ENCODE measurements around the gene SPTSSA.

SPTSSA gene

DNA sequence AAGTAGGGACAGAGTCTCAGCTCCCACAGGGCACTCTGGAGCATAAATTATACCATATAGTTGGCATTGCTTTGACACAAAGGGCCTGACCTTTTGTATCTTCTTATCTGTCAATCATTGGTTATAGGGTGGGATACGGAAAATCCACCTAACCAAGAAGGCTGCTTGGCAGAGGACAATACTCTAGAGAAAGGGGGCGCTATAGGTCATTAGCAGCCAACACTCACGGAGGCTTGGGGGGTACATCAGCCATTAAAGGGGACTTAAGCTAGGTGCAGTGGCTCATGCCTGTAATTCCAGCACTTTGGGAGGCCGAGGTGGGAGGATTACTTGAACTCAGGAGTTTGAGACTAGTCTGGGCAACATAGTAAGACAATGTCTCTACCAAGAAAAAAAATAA, 22.9 kb downstream of the SPTSSA start:
- H3K4me2 ChIP-seq (ENCODE audit: low read length): no peak overlapping the region
- no peak overlapping the region for H3K4me3 ChIP-seq (ENCODE audit: low read length)
- no peak overlapping the region for H3K27ac ChIP-seq (ENCODE audit: low read length)
- peaks cover 11% of the 10 kb centered on the region; the same call in 1 of the 2 replicates for H4K20me1 ChIP-seq (ENCODE audit: insufficient read depth, low read length)
- H3K9me3 ChIP-seq (ENCODE audit: insufficient read depth, low read length): no peaks in the 10 kb centered on the region
- no peak for TF ChIP-seq EZH2phosphoT487 (IDR thresholded peaks at IDR 0.05; ENCODE audit: low read depth)
- TF ChIP-seq, protein P1, sequence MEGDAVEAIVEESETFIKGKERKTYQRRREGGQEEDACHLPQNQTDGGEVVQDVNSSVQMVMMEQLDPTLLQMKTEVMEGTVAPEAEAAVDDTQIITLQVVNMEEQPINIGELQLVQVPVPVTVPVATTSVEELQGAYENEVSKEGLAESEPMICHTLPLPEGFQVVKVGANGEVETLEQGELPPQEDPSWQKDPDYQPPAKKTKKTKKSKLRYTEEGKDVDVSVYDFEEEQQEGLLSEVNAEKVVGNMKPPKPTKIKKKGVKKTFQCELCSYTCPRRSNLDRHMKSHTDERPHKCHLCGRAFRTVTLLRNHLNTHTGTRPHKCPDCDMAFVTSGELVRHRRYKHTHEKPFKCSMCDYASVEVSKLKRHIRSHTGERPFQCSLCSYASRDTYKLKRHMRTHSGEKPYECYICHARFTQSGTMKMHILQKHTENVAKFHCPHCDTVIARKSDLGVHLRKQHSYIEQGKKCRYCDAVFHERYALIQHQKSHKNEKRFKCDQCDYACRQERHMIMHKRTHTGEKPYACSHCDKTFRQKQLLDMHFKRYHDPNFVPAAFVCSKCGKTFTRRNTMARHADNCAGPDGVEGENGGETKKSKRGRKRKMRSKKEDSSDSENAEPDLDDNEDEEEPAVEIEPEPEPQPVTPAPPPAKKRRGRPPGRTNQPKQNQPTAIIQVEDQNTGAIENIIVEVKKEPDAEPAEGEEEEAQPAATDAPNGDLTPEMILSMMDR (IDR thresholded peaks at IDR 0.05; ENCODE audit: low read depth, low read length): no peak
- no peak overlapping the region for H3K9ac ChIP-seq (ENCODE audit: low read length)
- H2AFZ ChIP-seq (ENCODE audit: low read depth, low read length): no peak overlapping the region
- peaks cover 8% of the 10 kb centered on the region for H3K4me1 ChIP-seq (ENCODE audit: low read length)
- peaks cover 29% of the 10 kb centered on the region for H3K79me2 ChIP-seq (ENCODE audit: low read length)
- no peaks in the 10 kb centered on the region for H3K27me3 ChIP-seq (ENCODE audit: low read depth, low read length)
- peaks cover 6% of the 10 kb centered on the region for H3K36me3 ChIP-seq (replicated peaks; ENCODE audit: low read depth, low read length)

DNA sequence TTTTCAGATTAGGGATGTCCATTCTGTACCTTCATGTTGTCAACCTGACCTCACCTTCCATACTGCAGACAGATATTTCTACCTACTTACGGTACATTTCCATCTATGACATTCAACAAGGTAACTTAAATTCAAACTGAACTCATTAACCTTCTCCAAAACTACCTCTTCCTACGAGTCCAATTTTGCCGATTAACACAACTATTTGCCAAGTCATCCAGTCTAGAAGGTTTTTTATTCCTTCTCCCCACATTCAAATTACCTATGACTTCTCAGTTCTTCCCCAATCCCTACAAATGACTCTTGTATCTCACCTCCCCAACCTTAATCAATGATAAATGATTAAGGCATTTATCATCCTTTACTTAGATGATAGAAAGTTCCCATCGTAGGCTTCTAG, 23.6 kb downstream of the SPTSSA start:
- H3K27ac ChIP-seq (ENCODE audit: low read length): no peak overlapping the region
- H3K79me2 ChIP-seq (ENCODE audit: low read length): peaks cover 29% of the 10 kb centered on the region
- no peak overlapping the region for H2AFZ ChIP-seq (ENCODE audit: low read depth, low read length)
- H4K20me1 ChIP-seq (ENCODE audit: insufficient read depth, low read length): peaks cover 11% of the 10 kb centered on the region; the same call in 1 of the 2 replicates
- no peaks in the 10 kb centered on the region for H3K27me3 ChIP-seq (ENCODE audit: low read depth, low read length)
- no peak overlapping the region for H3K4me3 ChIP-seq (ENCODE audit: low read length)
- TF ChIP-seq, protein P1 (IDR thresholded peaks at IDR 0.05; ENCODE audit: low read depth, low read length): no peak
- TF ChIP-seq EZH2phosphoT487 (IDR thresholded peaks at IDR 0.05; ENCODE audit: low read depth): no peak
- no peak overlapping the region for H3K9ac ChIP-seq (ENCODE audit: low read length)
- H3K36me3 ChIP-seq (replicated peaks; ENCODE audit: low read depth, low read length): peaks cover 9% of the 10 kb centered on the region
- no peaks in the 10 kb centered on the region for H3K9me3 ChIP-seq (ENCODE audit: insufficient read depth, low read length)
- H3K4me1 ChIP-seq (ENCODE audit: low read length): peaks cover 8% of the 10 kb centered on the region
- H3K4me2 ChIP-seq (ENCODE audit: low read length): no peak overlapping the region

DNA sequence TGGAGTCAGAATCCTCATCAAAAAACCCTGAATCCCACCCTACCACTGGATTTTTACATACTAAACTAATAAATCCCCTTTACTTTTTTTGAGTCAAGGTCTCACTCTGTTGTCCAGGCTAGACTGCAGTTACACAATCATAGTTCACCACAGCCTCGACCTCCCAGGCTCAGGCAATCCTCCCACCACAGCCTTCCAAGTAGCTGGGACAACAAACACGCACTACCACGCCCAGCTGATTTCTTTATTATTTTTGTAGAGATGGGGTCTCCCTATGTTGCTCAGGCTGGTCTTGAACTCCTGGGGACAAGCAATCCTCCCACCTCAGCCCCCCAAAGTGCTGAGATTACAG, 24.3 kb downstream of the SPTSSA start:
- Histone ChIP-seq H4K20me1 (ENCODE audit: insufficient read depth, low read length) (peaks cover 11% of the 10 kb centered on the region; the same call in 1 of the 2 replicates), H3K27me3 (ENCODE audit: low read depth, low read length) (no peaks in the 10 kb centered on the region), H3K4me2 (ENCODE audit: low read length) (no peak overlapping the region), H3K36me3 (replicated peaks; ENCODE audit: low read depth, low read length) (peaks cover 12% of the 10 kb centered on the region), H3K4me1 (ENCODE audit: low read length) (peaks cover 8% of the 10 kb centered on the region), H3K4me3 (ENCODE audit: low read length) (no peak overlapping the region), H2AFZ (ENCODE audit: low read depth, low read length) (no peak overlapping the region), H3K79me2 (ENCODE audit: low read length) (peaks cover 29% of the 10 kb centered on the region), H3K9ac (ENCODE audit: low read length) (no peak overlapping the region), H3K9me3 (ENCODE audit: insufficient read depth, low read length) (no peaks in the 10 kb centered on the region), H3K27ac (ENCODE audit: low read length) (no peak overlapping the region)
- TF ChIP-seq, protein P1 (IDR thresholded peaks at IDR 0.05; ENCODE audit: low read depth, low read length): no peak
- TF ChIP-seq EZH2phosphoT487 (IDR thresholded peaks at IDR 0.05; ENCODE audit: low read depth): no peak

DNA sequence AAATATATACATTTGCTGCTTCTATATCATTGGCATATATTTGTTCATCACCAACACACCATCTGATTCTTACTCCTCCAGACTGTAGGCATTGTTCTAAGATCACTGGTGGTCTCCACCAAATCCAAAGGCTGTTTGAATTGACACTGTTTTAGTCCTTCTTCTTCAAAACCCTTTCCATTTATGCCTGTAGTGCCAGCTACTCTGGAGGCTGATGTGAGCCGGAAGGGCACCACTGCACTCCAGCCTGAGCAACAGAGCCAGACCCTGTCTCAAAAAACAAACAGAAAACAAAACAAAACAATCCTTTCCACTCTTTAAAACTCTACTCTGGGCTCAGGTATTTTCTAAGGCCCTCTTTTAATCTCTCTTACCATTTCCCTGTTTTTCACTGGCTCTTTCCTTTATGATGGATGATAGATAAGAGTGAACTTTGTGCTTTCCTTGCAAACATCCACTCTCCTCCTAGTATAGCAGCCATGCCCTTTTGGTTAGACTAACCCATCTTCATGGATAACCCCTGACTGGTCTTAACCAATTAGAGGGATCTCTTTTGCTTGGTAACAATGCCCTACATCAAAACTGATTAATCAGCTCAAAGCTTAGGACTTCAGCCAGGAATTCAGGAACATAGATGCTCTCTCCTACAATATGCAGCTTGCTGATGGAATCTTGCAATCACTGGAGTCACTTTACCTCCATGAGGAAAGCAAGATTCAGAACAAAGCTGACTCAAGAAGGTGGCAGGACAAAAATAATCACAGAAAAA, 24.9 kb downstream of the SPTSSA start:
- H3K4me3 ChIP-seq (ENCODE audit: low read length): no peak overlapping the region
- no peak overlapping the region for H3K27ac ChIP-seq (ENCODE audit: low read length)

More for the DNA sequence above, 24.9 kb downstream of the SPTSSA start:
- Histone ChIP-seq H3K79me2 (ENCODE audit: low read length) (peaks cover 27% of the 10 kb centered on the region), H3K27me3 (ENCODE audit: low read depth, low read length) (no peaks in the 10 kb centered on the region), H3K36me3 (replicated peaks; ENCODE audit: low read depth, low read length) (peaks cover 12% of the 10 kb centered on the region), H3K4me2 (ENCODE audit: low read length) (no peak overlapping the region), H3K4me1 (ENCODE audit: low read length) (peaks cover 8% of the 10 kb centered on the region), H3K9ac (ENCODE audit: low read length) (no peak overlapping the region), H2AFZ (ENCODE audit: low read depth, low read length) (no peak overlapping the region), H4K20me1 (ENCODE audit: insufficient read depth, low read length) (peaks cover 11% of the 10 kb centered on the region; the same call in 1 of the 2 replicates), H3K9me3 (ENCODE audit: insufficient read depth, low read length) (no peaks in the 10 kb centered on the region)
- TF ChIP-seq EZH2phosphoT487 (IDR thresholded peaks at IDR 0.05; ENCODE audit: low read depth): no peak
- TF ChIP-seq, protein P1 (IDR thresholded peaks at IDR 0.05; ENCODE audit: low read depth, low read length): no peak

All from OCI-LY3 (cell line).